Transverse colon (tissue), 4 donors: Measurements from ENCODE around the gene RERG.

Experiments
- EP300 ChIP-seq: sonication (generic); formaldehyde crosslinking; IDR thresholded peaks from one replicate; pipeline ENCODE4 v1.6.1; 2017; ENCODE audit warnings: antibody characterized with exemption, low read depth
- POLR2AphosphoS5 ChIP-seq, 3 donors: sonication (generic); formaldehyde crosslinking; IDR thresholded peaks; one replicate each; pipeline ENCODE4 v1.6.1; 2016; ENCODE audit warnings: antibody characterized with exemption in 3 of 3
- TF ChIP-seq, protein P1 (sequence below), 5 experiments: fragments of 200-600 bp in 3 of 5; fragments of 450-650 bp in 2 of 5; sonication (generic) in 3 of 5; IDR thresholded peaks; 1 replicate in 2 of 5; 2 replicates in 3 of 5; pipeline ENCODE4 v1.5.1; 2016 to 2017; ENCODE audit warnings: antibody characterized with exemption in 5 of 5, inconsistent platforms in 3 of 5, mild to moderate bottlenecking in 2 of 5, moderate library complexity in 1 of 5

DNA sequence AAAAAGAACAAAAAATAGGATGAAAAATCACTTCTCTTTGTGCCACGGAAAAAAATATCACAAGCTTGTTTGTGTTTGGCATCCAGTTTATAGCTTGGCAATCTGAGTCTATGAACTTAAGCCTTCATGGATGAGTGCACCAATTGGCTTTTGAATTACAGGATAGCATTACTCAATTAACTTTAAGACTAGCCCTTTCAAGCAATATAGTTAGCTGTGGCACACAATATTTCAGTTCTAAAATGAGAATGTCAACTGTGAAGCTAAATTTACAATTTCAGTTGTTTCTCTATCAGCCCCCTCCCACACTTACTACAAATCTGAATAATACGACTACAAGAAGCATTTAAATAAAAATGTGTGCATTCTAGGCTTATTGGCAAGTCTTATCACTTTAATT lies 8.3 kb downstream of the RERG start:
- TF ChIP-seq, protein P1, sequence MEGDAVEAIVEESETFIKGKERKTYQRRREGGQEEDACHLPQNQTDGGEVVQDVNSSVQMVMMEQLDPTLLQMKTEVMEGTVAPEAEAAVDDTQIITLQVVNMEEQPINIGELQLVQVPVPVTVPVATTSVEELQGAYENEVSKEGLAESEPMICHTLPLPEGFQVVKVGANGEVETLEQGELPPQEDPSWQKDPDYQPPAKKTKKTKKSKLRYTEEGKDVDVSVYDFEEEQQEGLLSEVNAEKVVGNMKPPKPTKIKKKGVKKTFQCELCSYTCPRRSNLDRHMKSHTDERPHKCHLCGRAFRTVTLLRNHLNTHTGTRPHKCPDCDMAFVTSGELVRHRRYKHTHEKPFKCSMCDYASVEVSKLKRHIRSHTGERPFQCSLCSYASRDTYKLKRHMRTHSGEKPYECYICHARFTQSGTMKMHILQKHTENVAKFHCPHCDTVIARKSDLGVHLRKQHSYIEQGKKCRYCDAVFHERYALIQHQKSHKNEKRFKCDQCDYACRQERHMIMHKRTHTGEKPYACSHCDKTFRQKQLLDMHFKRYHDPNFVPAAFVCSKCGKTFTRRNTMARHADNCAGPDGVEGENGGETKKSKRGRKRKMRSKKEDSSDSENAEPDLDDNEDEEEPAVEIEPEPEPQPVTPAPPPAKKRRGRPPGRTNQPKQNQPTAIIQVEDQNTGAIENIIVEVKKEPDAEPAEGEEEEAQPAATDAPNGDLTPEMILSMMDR (IDR thresholded peaks at IDR 0.05) = no peak
- no peak for TF ChIP-seq EP300
- TF ChIP-seq POLR2AphosphoS5 (IDR thresholded peaks at IDR 0.05) = no peak
